GM18520 (cell line): ENCODE measurements around the gene MRGPRE.

Source experiments
- ATAC-seq: cut with Tn5 transposase; IDR thresholded peaks from one replicate; pipeline ENCODE4 v1.9.1; 2021; ENCODE audit not compliant: unreplicated experiment

The MRGPRE gene

DNA sequence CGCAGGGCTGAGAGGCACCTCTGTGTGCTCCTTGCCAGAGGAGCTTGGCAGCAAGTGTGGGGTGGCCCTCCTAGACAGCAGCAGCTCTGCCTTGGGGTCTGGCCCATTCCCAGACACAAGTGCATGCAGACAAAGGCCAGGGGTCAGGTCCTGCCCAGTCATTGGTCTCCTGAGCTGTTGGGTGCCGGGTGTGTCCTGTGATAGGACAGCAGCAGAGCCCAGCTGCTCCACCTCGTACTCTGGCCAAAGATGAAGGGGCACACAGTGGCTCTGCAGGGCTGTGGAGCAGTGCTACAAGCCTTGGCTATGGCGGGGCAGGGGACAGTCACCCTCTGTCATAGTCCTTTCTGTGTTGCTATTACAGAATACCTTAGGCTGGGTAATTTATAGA lies 49.8 kb downstream of the MRGPRE start:
- ATAC-seq = no peak

DNA sequence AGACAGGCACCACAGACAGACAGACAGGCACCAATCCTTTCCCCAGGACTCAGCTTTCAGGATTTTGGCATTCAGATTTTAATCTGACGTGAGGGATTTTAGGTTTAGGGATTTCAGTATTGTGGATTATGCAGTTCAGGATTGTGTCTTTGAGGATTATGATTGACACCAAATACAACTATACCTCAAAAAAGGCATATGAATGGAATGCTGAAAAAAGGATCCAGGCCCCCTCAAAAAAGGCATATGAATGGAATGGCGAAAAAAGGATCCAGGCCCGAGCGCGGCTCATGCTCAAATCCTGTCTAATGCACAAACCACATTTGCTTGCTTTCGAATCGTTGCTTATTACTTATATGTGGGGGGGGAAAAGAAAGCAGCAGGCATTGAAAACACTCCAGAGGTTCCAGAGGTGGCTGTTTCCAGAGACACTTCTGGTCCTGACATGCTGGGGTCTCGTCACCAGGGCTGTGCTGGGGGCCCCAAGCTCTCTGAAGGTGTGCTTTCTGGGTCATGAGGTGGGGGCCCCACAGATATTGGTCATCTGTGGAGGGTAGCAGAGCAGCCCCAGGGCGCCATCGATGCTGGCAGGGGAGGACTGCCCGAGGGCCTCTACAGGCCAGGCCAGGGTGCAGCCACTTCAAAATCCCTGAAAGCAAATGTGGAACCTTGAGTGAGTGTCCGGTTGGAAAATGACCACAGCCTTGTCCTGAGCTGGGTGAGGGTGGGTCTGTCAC lies 50.3 kb downstream of the MRGPRE start:
- no peak for ATAC-seq

DNA sequence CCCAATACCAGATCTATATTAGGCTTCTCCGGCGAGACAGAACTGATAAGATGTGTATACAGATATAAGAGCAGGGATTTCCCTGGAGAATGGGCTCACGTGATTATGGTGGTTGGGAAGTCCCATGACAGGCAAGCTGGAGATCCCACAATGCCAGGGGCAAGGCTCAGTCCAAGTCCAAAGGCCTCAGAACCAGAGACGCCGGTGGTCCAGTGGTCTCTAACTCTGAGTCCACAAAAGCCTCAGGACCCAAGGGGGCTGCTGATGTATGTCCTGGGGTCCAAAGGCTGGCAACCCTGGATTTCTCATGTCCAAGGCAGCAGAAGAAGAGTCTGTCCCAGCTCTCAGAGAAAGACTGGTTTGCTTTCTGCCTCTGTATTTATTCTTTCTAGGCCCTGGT lies 51.3 kb downstream of the MRGPRE start:
- ATAC-seq = no peak

DNA sequence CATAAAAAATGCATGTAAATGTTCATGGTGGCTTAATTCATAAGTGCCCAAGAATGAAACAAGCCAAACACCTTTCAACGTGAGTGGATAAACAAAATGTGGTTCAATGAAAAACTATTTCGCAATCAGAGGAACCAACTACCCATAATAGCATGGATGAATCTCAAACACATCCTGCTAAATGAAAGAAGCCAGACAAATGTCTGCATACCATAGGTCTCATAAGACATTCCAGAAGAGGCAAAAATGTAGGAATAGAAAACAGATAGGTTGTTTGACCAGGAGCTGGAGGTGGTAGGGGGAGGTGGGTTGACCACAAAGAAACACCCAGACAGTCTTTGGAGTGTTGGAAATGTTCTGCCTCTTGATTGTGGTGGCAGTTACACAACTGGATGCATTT lies 53.9 kb downstream of the MRGPRE start:
- no peak for ATAC-seq

DNA sequence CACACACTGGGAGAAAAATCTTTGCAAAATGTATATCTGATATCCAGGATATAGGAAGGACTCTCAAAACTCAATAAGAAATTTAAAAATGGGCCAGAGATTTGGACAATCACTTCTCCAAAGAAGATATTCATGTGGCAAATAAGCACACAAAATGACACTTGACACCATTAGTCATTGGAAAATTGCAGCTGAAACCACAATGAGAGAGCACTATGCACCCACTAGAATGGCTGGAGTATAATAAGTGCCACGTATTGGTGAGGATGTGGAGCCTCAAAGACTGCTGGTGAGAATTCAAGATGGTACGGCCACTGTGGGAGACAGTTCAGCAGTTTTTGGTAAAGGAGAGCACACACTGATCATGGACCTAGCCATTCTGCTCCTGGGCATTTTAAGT lies 54.3 kb downstream of the MRGPRE start:
- no peak for ATAC-seq
